Peyer's patch (tissue), 4 donors: ENCODE data around the gene PGK1.

Experiments
- CTCF ChIP-seq, 6 experiments: fragments of 450-650 bp in 4 of 6; fragments of 200-600 bp in 2 of 6; sonication (generic) in 1 of 6; IDR thresholded peaks; one replicate each; pipeline ENCODE4 v1.5.1; 2017 to 2019; ENCODE audit warnings: antibody characterized with exemption in 6 of 6, mild to moderate bottlenecking in 3 of 6, moderate library complexity in 1 of 6
- POLR2A ChIP-seq, 2 donors: fragments of 450-650 bp; IDR thresholded peaks; one replicate each; pipeline ENCODE4 v1.5.1; 2017; ENCODE audit warnings: antibody characterized with exemption in 2 of 2, mild to moderate bottlenecking in 2 of 2, moderate library complexity in 2 of 2

GRCh38 chrX:78123190-78123589, 19.1 kb downstream of the PGK1 start:
- no peak for TF ChIP-seq CTCF (IDR thresholded peaks at IDR 0.05)
- no peak for TF ChIP-seq POLR2A (IDR thresholded peaks at IDR 0.05)
